DLD1 (cell line): ENCODE measurements around the gene NKAIN2.
"Not testable (repeated sequence)": the region's sequence is repeated elsewhere in the genome, so short reads cannot be mapped to it uniquely, and the experiment has no call there.

Experiments used
- in situ Hi-C: cut with HindIII; loops from 2 replicates; pipeline ENCODE4 v1.10.0; 2017; ENCODE audit warnings: low sequenced_read_pairs

Gene NKAIN2

DNA sequence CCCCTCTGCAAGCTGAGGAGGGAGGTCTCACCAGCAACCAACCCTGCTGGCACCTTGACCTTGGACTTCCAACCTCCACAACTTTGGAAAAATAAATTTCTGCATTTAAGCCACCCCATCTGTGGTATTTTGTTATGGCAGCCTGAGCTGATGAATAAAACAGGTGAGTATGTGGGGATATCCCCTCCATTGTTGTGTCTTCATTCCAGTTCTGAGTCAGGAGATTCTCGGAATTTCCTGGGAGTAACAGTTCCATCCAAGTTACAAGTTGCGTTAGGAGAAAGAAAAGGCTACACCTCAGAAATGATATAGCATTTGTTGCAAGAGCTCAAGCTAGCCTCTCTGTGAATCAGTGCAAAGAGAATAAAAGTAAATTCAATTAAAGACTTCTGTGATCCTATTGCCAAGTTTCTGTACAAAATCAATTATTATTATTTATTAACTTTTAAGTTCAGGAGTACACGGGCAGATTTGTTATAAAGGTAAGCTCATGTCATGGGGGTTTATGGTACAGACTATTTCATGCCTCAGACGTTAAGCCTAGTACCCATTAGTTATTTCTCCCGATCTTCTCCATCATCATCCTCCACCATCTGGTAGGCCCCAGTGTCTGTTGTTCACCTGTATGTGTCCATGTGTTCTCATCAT is 153.0 kb downstream of the NKAIN2 start:
- in situ Hi-C loops = no loop called here

DNA sequence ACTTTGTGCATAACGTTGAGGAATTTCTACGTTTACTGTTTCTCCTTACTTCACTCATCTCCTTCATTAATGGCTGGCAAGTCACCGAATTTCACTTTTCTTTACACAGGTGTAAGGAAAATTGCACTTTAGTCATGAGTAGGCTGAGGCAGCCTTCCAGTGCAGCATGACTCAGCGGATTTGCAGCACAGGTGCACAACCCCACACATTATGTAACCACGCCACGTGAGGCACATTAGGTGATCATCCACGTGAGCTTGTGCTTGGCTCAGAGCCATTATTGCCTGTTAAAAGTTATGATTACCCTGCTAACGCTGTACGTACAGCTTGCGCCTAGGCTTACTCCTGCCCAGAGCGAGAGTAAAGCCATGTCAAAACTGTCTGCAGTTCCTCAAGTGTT is 158.8 kb downstream of the NKAIN2 start:
- in situ Hi-C loops = no loop called here

DNA sequence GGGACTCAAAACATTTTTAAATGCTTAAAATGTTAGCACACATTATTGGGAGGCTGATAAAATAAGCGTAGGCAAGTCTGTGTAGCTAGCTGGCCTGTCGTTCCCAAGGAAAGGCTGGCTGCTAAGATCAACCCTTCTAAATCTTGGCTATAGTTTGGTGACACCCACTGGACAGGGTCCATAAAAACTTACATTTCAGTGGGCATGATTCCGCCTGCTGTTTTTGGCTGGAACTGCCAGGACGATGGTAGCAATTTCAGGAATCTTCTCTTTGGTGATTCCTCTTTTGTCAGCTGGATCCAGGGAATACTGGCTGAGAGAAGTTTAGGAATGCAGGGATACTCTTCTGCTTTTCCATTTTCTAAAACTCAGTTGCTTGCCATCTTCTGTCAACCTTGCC is 162.2 kb downstream of the NKAIN2 start:
- in situ Hi-C loops = no loop called here

DNA sequence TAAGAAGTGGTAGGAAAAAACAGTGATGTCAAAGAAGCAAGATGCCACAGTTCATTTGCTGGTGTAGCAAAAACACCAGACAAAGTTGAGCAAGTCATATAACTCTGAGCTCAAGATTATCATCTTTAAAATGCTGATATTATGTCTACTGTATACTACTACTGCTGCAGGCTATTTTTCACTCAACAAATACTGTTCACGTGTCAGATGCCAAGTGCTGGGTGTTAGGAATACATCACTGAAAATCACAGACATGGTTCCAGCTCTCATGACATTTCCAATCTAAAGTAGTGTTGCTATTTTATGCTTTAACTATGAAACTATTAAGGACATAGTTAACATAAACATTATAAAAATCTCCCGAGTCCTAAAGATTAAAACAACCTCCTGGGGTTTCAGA is 163.0 kb downstream of the NKAIN2 start:
- in situ Hi-C loops = no loop called here

DNA sequence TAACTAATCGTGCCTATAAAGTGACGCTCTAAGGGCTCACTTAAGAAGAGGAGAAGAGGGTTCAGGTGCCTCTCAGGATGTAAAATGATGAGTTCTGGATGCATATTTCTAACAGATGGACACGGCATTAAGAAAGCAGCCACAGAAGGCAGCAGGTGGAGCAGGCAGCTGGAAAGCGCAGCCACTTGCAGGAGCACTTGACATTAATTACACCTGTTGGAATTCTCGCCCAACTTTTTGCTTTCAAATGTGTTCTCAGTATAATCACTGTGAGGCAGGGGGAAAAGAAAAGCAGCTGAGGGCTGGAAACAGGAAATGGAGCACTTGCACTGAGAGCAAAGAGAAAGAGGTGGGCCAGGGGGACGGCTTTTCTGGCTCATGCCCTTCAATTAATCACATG is 164.2 kb downstream of the NKAIN2 start:
- in situ Hi-C loops = no loop called here

DNA sequence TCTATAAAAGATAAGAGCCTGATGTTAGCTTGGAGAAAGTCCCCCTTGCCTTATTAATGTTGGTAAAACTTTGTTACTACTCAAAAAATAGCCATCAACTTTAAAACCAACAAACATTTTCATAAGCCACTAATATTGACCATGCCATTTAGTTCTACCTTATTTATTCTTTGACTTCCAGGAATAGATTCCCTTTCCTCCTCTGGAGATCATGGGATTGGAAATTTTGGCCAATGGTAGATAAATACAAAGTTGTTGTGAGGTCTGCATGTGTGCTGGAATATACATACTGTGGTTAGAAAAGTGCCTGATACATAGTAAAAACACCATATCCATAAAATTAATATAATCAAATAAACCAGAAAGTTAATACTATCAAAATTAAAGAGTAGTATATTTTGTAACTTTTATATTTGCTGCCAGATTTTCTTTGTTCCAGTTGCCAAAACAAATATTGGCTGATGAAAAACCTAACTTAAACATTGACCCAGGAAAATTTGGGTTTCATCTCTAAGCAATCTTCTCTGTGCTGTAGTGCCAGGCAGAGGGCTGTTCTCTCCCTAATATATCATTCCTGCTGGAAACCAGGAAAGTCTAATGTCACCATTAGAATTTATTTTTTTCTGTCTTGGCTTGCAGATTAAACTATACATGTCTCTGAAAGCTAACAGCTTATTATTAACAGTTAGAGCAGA is 169.1 kb downstream of the NKAIN2 start:
- in situ Hi-C loops = no loop called here

DNA sequence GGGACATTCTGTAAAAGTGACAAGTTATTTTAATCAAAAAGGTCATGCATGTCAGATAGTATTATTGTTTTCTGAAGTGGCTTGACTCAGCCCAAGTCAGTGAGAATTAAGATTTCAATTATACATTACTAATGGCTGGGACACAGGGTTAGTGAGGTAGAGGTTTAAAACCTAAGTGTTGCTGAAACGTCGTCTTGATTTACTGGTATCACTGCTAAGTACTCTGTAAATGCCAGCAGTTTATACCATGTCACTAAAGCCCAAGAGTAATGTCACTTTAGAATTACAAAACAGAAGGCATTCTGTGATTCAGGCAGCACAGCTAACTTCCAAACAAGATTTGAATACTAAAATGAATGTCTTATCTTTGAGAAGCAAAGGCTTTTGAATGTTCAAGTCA is 176.6 kb downstream of the NKAIN2 start:
- in situ Hi-C loops = no loop called here

DNA sequence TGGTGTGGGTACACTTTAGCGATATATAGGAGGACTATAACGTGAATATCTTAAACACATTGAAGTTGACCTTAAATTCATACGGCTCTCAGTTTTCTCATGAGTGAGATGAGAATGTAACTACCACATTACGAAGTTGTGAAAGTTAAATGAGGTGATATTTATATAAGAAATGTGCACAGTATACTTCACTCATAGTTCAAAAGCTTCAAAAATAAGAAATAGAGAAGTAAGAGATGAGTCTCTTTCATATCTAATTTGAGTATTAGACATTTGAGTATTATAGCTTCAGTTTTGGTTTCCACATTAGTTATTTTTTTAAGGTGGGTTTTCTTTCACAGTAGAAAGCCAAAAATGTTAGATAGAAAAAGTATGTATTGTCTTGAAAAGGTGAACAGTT is 183.3 kb downstream of the NKAIN2 start:
- in situ Hi-C loops = no loop called here

DNA sequence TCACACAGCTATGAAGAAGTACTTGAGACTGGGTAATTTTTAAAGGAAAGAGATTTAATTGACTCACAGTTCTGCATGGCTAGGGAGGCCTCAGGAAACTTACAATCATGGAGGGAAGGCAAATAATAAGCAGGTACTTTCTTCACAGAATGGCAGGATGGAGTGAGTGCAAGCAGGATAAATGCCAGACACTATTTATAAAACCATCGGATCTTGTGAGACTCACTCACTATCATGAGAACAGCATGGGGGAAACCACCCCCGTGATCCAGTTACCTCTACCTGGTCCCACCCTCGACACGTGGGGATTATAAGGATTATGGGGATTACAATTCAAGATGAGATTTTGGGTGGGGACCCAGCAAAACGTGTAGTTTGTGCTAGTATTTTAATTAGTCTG is 186.3 kb downstream of the NKAIN2 start:
- in situ Hi-C loops = not testable (repeated sequence)

DNA sequence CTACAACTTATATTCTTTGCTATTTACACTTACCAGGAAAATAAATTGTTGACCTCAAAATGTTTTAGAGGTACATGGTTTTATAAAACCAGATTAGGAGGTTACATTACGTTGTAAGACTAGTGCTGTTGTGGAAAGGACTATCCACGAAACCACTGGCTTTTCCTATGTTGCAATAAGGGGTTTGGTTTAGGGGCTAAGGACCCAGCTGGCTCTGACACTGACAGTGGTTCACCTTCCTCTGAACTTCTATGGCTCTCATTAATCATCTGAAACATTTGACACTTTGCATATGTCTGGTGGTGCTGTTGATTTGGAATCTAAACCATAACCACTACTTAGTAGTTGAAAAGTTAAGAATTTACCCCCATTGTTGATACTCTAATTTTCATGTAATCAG is 186.7 kb downstream of the NKAIN2 start:
- in situ Hi-C loops = no loop called here

DNA sequence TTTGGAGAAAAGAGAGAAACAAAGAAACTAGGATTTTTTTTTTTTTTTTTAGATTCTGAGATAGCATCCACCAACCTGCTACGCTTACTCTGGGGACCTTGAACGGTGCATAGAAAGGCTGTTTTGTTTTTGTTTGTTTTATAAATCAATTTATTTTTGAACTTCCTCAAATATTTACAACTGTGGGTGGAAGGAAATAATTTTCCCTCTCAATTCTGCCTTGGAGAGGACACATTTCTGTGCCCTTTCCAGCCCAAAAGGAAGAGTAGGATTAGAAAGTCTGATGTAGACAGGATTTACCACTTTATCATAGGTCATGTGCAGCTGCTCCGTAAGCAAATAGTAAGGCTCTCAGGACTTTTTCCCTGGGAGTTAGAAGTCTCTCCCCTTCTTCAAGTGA is 190.5 kb downstream of the NKAIN2 start:
- in situ Hi-C loops = no loop called here

DNA sequence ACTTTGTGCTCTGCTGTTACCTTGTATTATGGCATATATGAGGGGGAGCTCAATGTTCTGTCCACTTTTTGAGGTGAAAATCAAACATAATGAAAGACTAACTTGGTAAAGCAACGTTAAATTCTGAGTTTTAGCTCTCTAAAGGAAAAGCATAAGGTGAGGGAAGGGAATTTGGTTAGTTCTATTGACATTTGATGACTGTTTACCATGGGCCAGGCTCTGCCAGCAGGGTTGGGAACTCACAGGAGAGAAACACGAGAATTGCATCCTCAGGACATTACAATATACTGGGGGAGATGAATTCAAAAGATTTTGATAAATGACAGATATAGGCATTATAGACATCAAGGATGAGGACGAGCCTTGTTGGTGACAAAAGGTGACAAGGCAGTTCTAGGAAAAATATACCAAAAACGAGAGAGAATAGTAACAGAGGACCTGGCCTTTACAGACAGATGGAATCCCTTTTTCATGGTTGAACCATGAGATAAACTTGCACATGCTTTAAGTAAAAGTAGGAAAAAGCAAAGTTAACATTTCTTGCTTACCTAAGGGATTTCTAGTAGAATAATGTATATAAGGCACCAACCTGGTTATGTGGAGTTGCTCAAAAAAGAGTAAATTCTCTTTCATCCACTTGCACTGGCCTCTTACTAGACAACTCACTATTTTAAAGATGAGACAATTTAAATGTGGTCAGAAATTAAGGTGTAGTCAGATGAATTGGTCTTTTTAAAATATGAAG is 191.4 kb downstream of the NKAIN2 start:
- in situ Hi-C loops = no loop called here

DNA sequence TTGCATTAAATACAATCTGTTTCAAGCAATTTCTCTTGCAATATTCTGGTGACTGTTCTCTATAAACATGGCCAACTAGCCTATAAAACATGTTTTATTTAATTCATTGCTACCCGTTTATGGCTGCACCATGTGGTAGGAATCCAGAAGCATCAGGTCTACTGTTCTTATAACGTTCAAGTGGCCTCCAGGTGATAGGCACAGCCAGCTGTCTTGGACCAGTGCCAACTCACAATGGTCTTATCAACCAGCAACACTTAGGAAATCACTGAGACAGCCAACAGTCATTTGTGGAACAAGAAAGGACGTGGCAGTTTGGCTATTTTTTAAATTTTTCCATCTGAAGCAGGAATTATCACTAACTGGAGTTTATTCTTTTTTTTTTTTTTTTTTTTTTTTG is 193.6 kb downstream of the NKAIN2 start:
- in situ Hi-C loops = no loop called here

DNA sequence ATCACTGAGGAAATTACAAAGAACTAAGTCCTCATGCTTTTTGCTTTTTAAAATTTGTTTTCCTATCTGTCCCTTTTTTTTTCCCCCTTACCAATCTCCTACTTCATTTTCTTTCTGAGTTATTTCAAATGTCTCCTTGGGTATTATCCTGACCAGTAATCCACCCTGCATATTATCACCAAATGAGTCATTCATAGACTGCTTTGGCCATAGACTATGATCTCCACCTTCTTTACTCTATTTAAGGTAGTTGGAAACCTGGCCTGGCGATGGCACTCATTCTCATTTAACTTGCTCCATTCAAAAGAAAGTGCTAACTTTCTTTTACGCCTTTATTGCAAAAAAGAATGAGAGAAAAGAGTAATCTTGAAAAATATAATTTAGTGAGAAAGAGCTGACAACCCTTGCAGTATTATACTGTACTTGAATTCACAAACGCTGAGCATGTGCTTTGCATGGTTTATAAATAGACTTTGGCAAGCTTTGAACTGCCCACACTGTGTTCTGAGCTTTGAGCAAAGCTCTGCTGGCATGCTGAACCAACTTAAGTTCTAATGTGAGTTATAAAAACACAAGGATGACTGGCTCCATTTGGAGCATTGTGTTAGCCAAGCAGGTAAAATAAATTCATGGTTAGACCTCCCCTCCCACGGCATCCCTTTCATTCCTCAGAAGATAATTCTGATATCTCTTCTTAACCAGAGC is 198.9 kb downstream of the NKAIN2 start:
- in situ Hi-C loops = no loop called here

DNA sequence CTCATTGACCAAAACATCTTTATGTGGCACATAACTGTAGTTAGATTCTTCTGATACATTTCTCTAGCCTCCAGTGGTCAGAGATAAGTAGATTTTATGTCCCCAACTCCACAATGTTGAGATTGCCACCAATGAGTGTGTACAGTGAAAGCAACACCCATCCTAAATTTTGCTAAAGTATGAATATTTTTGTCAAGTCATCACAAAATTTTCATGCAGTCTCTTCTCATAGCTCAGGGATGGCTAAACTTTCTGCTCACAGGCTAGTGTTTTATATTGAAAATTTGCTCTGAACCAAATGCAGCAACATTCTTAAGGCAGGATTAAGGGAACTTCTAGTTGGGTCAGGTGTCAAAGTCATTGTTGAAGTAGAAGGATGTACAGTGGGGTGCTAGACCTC is 203.6 kb downstream of the NKAIN2 start:
- in situ Hi-C loops = no loop called here

DNA sequence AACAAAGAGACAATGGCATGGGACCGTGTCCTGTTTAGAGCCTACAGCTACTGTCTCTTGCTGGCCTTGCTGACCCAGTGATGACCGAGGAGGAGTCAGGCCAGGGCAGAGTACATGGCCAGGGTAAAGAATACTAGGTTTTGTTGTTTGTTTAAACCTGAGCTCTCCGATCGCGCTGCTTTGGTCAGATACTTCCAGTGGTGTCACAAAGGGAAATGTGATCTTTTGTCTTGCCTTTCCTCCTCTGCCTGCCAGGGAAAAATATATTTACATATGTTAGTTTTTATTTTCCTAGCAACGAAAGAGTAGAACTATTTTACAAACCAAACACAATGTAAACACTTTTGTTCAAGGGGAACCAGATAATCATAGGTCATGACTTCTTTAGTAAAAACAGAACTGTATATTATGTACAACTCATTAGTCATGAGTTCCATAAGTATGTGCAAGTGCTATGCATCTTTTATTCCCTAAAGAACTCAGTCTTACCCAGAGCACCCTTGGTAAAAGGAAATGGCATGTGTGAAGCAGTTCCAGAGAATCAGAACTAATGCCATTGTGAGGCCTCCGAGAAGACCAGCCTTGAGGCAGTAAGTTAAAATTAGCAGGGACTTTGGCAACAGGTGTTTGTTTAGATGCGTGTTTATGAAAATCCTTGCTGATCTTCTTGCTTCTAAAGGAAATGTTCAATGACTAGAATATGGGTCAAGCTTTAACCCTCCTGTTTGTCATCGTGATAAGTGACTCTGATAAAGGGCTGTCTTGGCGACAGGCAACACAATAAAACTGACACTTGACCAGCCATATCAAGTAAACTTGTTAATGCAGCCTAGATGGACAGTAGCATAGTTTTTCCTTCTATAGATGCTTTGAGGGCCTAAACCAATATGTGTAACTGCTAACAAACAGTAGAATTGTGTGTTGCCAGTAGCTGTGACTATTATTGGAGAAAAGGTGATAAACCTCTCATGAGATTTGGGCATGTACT is 204.6 kb downstream of the NKAIN2 start:
- in situ Hi-C loops = no loop called here

DNA sequence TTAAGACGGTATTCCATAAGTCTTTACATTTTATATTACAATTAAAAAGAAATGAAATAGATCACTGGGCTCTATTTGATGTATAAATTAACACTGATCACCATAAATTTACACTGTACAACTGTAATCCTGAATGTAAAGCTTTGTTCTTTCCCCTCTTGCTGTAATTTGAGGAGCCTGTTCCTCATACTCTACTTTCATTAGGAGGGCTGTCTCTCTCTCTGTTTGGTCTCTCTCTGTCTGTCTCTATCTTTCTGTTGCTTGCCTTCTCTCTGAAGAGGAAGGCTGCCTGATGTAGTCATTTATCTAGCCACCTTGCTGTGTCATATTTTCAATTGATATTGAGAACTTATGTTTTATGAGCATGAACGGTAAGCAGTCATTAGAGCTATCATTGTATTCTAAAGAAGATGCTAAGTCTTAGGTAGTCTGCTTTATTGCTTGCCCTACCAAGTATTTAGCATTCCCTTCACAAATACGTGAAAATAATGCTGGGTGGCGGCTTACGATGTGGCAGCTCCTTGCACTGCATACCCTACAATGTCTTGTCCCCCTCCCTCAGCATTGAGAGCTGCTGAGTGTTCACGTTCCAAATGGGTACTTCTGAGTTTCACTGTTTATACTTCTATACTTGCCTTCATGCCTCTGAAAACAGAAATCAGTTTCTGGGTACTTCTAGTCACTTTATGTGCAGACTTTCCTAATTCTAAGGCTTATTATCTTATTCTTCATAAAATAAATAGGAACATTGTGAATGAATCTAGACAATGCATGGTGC is 205.5 kb downstream of the NKAIN2 start:
- in situ Hi-C loops = no loop called here

DNA sequence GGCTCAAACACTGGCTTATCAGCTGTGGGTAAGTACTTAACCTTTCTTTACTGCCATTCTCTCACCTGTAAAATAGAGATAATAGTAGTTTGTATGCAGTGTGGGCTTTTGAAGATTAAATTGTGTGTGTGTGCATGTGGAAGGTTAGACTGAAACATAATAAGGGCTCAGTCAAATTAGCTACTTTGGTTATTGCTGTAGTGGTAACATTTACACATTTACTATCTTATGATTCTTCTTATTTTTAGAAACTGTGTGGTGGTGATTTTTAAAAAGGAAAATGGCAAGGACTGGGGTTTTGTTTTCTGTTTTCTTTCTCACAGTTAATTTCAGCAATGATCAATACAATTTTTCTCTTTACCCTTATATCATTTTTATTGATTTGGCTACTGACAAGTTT is 206.9 kb downstream of the NKAIN2 start:
- in situ Hi-C loops = no loop called here

DNA sequence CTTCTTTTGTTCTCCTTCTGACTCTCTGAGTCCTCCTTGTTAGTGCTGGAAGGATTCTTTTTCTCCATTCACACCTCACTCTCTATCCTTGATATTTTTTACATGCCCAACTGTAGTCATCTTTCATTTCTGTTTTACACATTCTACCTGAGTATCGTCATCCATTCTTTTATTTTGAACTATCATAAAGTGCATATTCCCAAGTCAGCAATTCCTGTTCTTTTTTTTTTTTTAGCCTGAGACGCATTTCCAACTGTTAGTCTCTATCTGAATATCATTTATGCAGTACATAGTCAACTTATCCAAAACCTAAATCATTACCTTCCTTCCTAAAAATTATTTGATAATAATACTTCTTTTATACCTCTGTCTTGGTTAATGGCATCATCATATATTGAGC is 207.5 kb downstream of the NKAIN2 start:
- in situ Hi-C loops = no loop called here

DNA sequence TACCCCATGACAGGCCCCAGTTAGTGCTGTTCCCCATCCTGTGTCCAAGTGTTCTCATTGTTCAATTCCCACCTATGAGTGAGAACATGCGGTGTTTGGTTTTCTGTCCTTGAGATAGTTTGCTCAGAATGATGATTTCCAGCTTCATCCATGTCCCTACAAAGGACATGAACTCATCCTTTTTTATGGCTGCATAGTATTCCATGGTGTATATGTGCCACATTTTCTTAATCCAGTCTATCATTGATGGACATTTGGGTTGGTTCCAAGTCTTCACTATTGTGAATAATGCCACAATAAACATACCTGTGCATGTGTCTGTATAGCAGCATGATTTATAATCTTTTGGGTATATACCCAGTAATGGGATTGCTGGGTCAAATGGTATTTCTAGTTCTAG is 218.4 kb downstream of the NKAIN2 start:
- in situ Hi-C loops = not testable (repeated sequence)
